Activated gamma-delta T cell treated with anti-CD3 and anti-CD28 coated beads, Interleukin-2, amount 50 U/mL, for 16 hours (primary cell): Measurements from ENCODE around the gene GKN2.
"Not testable (repeated sequence)": the region's sequence is repeated elsewhere in the genome, so short reads cannot be mapped to it uniquely, and the experiment has no call there.

Experiments used
- DNase-seq: peaks from one replicate; pipeline ENCODE4 v3.0.0-alpha.2; 2020; ENCODE audit warnings: low read depth

Gene GKN2

GRCh38 chr2:68920481-68921170 is 32.1 kb downstream of the GKN2 start:
- no peak for DNase-seq

DNA sequence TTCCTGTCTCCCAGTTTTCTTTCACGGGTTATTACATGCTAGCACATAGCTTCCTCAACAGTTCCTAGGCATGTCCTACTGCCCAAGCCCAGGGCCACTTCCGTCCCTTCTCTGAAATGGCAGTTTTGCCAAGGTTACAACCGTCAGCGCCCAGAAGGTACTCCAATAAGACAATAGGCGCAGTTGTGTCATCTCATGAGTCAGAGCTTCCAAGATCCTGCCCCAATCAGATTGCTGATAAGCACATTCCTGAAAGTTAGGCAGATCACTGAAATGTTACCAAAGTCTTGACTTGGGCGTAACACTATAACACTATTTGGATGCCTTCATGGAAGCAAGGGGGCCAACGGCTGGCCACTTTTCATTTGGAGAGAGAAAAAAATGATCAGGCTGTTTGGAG is 34.2 kb downstream of the GKN2 start:
- no peak for DNase-seq

DNA sequence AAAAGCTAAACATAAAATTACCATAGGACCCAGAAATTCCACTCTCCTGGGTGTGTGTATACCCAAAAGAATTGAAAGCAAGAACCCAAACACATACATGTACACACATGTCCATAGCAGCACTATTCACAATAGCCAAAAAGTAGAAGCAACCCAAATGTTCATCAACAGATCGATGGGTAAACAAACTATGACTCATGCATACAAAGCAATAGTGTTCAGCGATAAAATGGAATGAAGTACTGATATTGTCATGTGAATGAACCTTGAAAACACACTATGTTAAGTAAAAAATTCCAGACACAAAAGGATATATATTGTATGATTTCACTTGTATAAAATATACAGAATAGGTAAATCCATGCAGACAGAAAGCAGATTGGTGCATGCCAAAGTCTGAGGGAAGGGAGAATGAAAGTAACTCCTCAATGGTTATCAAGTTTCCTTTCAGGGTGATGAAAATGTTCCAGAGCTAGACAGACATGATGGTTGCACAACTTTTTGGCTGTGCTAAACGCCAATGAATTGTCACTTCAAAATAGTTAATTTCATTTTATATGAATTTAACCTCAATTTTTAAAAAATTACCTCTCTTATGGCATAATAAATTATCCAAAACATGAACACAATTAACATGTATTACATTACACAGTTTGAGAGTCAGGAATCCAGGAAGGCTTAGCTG is 35.5 kb downstream of the GKN2 start:
- no peak for DNase-seq

GRCh38 chr2:68916226-68916625 is 36.5 kb downstream of the GKN2 start:
- DNase-seq, result no peak

DNA sequence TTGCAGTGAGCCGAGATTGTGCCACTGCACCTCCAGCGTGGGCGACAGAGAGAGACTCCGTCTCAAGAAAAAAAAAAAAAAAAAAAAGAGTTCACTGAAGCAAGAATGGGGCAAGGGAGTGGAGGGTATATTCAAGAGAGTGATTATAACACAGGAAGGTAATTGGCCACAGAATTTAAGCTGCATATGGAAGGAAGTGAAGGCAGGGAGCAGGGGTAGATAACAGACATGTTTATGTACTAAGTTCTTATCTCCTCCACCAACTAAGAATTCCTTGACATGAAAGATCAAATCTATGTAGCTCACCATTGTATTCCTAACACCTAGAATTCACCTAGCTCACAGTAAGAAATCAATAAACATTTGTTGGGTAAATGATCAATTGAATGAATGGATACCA is 37.3 kb downstream of the GKN2 start:
- no peak for DNase-seq

DNA sequence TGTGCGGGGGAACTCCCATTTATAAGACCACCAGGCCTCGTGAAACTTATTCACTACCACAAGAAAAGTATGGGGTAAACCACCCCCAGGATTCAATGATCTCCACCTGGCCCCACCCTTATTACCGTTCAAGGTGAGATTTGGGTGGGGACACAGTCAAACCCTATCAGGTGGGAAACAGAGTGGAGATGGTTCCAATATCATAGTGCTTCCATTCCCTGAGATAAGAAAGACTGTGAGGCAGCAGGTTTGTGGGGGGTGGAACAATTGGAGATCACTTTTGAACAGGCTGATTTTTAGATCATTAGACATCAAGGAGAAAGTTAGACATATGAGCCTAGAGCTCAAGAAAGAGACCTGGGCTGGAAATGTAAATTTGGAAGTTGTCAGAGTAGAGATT is 39.3 kb downstream of the GKN2 start:
- DNase-seq, result no peak

- peak; percentile 8 for DNase-seq
Observed at GRCh38 chr2:68912732-68913131, 40.0 kb downstream of the GKN2 start.

GRCh38 chr2:68912111-68912510 is 40.6 kb downstream of the GKN2 start:
- DNase-seq, result no peak

DNA sequence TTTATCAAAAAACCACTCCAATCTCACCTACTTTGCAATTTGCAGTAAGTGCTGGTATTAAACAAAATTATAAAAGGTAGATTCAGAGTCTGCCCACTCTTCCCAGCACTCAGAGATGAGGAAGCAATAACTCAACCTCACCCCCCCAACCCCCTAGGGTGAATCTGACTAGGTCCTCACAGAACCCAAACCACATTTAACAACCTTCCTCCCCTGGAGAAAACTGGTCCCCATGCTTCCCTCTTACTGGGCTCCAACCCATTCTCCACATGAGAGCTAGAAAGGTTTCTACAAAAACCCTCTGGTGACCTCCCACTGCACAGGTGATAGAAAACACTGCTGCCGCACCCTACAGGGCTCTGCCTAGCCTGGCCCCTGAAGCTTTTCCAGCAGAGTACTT is 41.0 kb downstream of the GKN2 start:
- DNase-seq, result no peak

GRCh38 chr2:68911246-68911645 is 41.4 kb downstream of the GKN2 start:
- no peak for DNase-seq

- peak; percentile 66 for DNase-seq
Observed at GRCh38 chr2:68909793-68910674, 42.7 kb downstream of the GKN2 start.

- DNase-seq, result peak; percentile 72
Observed at GRCh38 chr2:68908392-68908970, 44.2 kb downstream of the GKN2 start.

GRCh38 chr2:68907920-68908253 is 44.8 kb downstream of the GKN2 start:
- no peak for DNase-seq

DNA sequence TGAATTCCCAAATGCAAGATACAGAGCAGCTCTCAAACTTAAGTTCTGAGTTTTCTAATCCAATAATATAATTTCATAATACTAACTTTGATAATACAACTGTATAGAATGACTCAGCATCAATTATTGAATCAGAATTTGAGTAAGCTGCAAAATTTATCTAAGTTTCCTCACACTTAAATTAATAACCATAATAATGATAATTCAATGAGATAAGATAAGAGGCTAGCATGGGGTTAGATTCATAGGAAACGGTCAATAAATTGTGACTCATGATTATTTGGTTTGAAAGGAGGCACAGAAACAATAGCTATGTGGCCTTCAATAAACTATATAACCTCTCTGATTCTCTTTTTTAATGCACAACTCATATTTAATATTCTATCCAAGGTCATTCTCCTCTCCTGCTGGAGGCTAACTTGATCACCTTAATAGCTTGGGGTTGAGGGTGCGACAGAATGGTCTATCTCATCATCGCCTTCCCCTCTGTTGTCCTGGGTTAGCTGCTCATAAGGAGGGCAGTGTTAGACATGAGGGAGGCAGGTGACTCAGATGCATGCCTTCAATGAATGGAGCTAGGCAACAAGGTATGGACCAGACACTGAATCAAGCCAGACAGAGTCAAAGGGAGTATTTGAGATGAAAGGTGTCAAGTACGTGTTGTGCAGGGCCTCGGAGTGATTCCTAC is 45.3 kb downstream of the GKN2 start:
- no peak for DNase-seq

DNA sequence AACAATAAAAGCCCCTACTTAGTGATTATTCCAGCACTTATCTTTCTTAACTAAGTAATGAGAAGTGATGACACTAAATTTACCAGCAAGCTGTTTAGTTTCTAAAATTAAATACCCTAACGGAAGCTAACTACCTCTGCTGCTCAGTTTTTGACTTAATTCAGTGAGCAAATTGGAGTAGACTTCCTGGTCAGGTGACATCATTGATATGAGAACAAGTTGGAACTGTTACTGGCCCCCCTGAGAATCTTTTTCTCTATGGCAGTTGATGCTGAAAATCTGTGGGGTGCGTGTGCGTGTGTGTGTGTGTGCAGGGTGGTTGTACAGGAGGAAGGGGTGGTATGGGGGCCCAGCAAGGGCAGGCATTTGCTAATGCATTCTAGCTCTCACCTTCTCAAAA is 46.0 kb downstream of the GKN2 start:
- no peak for DNase-seq

- no peak for DNase-seq
Observed at GRCh38 chr2:68905116-68905515, 47.6 kb downstream of the GKN2 start.

GRCh38 chr2:68901561-68901960 is 51.1 kb downstream of the GKN2 start:
- DNase-seq, result no peak

GRCh38 chr2:68901199-68901514 is 51.5 kb downstream of the GKN2 start:
- DNase-seq, result no peak

DNA sequence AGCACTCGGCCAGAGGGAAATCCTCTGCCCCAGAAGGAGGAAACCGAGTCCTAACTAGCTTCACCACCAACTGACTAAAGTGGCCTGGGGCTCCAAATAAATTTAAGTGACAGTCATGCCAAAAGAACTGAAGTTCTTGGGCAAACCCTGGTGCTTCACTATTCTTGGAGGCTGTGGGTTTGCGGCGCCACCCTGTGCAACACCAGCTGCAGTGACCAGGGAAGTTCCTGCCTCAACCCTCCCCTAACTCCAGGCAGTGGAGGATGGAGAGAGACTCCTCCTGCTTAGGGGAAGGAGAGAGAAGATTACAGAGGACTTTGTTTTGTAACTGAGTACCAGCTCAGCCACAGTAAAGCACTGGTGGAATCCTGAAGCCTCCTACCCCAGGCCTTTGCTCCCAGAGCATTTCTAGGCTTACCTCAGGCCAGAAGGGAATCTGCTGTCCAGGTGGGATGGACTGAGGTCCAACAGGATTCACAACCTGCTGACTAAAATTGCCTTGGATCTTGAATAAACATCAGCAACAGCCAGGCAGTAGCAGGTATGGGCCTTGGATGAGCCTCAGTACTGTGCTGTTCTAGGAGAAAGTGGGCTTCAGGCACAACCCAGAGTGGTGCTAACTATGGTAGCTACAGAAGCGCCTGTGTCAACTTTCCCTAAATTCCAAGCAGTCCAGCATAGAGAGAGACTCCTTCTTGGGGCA is 52.0 kb downstream of the GKN2 start:
- DNase-seq, result no peak

DNA sequence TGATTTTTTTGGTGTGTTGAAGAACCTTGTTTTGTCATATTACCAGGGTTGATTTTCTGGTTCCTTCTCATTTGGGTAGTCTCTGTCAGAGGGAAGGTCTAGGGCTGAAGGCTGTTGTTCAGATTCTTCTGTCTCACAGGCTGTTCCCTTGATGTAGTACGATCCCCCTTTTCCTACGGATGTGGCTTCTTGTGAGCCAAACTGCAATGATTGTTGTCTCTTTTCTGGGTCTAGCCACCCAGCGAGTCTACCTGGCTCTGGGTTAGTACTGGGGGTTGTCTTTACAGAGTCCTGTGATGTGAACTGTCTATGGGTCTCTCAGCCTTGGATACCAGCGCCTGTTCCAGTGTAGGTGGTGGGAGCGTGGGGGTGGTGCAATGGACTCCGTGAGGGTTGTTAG is 56.7 kb downstream of the GKN2 start:
- DNase-seq, result not testable (repeated sequence)
